Measurements from ENCODE around the gene PSME4. TPM values are rescaled to one million over a fixed set of nuclear protein-coding genes. Genes with fewer than 3 reads are reported as not detected.
"Not testable (repeated sequence)": the region's sequence is repeated elsewhere in the genome, so short reads cannot be mapped to it uniquely, and the experiment has no call there.

PSME4 gene
- total and polyA plus RNA-seq, 10 of the 15 experiments (the other 5 are each of a cell fraction or from before 2014, with no cell fraction given): 11.1 to 56.2 (median 32.1) TPM

- CTCF ChIA-PET: interaction anchor here (1.3 kb wide), 1 partner anchor 36 kb away, joined by 4 read pairs; no protein-coding TSS in a partner anchor
- RAD21 ChIA-PET (ENCODE audit: unreplicated experiment): interaction anchor here (0.6 to 0.7 kb wide), 2 partner anchors 61 to 176 kb away, joined by 3 to 5 read pairs; no protein-coding TSS in a partner anchor
- Histone ChIP-seq H3K27me3 (replicated peaks in 1 of 2; ENCODE audit: control insufficient read depth in 2 of 2, insufficient read depth in 2 of 2, low read length in 1 of 2) (no peaks in the 10 kb centered on the region), H3K9me3 (replicated peaks; ENCODE audit: control insufficient read depth, insufficient read depth, low read length) (no peaks in the 10 kb centered on the region), H3K9ac (ENCODE audit: control insufficient read depth, insufficient read depth, low read length) (no peak overlapping the region), H3K4me2 (ENCODE audit: control insufficient read depth, insufficient read depth) (no peak overlapping the region), H3K4me3 (no peak overlapping the region), H4K20me1 (ENCODE audit: control insufficient read depth, insufficient read depth) (no peaks in the 10 kb centered on the region), H3K79me2 (ENCODE audit: control insufficient read depth, insufficient read depth, low read length) (no peaks in the 10 kb centered on the region), H2AFZ (ENCODE audit: control insufficient read depth, low read depth, low read length) (no peak overlapping the region), H3K36me3 (ENCODE audit: control insufficient read depth in 2 of 2, insufficient read depth in 2 of 2, low read length in 1 of 2) (peaks cover 5 to 13% of the 10 kb centered on the region in 2 experiments), H3K4me1 (ENCODE audit: control insufficient read depth, insufficient read depth, low read length) (no peaks in the 10 kb centered on the region), H3K27ac (ENCODE audit: control insufficient read depth, insufficient read depth) (no peak overlapping the region)
- 96% methylated on average over 4 of the region's 8 CpGs for WGBS (ENCODE audit: insufficient coverage, insufficient replicate concordance, low lambda C conversion rate, missing lambda C conversion rate)
- POLR2A ChIA-PET: interaction anchor here (0.6 kb wide), 2 partner anchors 20 to 35 kb away, joined by 3 read pairs; no protein-coding TSS in a partner anchor
- intact Hi-C loops (cut with micrococcal nuclease; ENCODE audit: unreplicated experiment): no loop called here
- no TSS peak for BruUV-seq (replicated peaks)
- in situ Hi-C loops (cut with MboI): no loop called here
- SMC1A ChIA-PET (ENCODE audit: uncharacterized antibody, unreplicated experiment): interaction anchor here (0.5 to 3.2 kb wide), 6 partner anchors 8 to 1030 kb away, joined by 3 to 13 read pairs (median 4); no protein-coding TSS in a partner anchor
- DNase-seq (ENCODE audit: low read depth, low spot score) (no peak), ATAC-seq (no peak; the same call in 2 of the 3 replicates), FAIRE-seq (no peak)
- TF ChIP-seq HDGF (IDR thresholded peaks at IDR 0.05) (no peak), BMI1 (IDR thresholded peaks at IDR 0.05; ENCODE audit: borderline replicate concordance) (no peak), CBX5 (IDR thresholded peaks at IDR 0.05; ENCODE audit: low read depth) (no peak), IKZF2 (IDR thresholded peaks at IDR 0.05) (no peak), RUNX3 (IDR thresholded peaks at IDR 0.05; ENCODE audit: low read length) (no peak), MEF2B (IDR thresholded peaks at IDR 0.05; ENCODE audit: partially characterized antibody, poor library complexity, severe bottlenecking) (no peak), ATF7 (IDR thresholded peaks at IDR 0.05; ENCODE audit: low read depth) (no peak), SIX5 (IDR thresholded peaks at IDR 0.05; ENCODE audit: low read depth, low read length, severe bottlenecking) (no peak)
- TF ChIP-seq, protein P1, sequence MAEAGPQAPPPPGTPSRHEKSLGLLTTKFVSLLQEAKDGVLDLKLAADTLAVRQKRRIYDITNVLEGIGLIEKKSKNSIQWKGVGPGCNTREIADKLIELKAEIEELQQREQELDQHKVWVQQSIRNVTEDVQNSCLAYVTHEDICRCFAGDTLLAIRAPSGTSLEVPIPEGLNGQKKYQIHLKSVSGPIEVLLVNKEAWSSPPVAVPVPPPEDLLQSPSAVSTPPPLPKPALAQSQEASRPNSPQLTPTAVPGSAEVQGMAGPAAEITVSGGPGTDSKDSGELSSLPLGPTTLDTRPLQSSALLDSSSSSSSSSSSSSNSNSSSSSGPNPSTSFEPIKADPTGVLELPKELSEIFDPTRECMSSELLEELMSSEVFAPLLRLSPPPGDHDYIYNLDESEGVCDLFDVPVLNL (IDR thresholded peaks at IDR 0.05; ENCODE audit: low read depth, low read length): no peak
- TF ChIP-seq, protein P2, sequence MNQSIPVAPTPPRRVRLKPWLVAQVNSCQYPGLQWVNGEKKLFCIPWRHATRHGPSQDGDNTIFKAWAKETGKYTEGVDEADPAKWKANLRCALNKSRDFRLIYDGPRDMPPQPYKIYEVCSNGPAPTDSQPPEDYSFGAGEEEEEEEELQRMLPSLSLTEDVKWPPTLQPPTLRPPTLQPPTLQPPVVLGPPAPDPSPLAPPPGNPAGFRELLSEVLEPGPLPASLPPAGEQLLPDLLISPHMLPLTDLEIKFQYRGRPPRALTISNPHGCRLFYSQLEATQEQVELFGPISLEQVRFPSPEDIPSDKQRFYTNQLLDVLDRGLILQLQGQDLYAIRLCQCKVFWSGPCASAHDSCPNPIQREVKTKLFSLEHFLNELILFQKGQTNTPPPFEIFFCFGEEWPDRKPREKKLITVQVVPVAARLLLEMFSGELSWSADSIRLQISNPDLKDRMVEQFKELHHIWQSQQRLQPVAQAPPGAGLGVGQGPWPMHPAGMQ (IDR thresholded peaks at IDR 0.05; ENCODE audit: borderline replicate concordance): no peak
Measured at GRCh38 chr2:53933329-53933728, 37.5 kb downstream of the PSME4 start.

- FAIRE-seq; H2AFZ ChIP-seq (ENCODE audit: control insufficient read depth, low read depth, low read length); RAD21 ChIA-PET (ENCODE audit: unreplicated experiment); intact Hi-C loops (cut with micrococcal nuclease; ENCODE audit: unreplicated experiment); DNase-seq (ENCODE audit: low read depth, low spot score); H3K9ac ChIP-seq (ENCODE audit: control insufficient read depth, insufficient read depth, low read length); in situ Hi-C loops (cut with MboI); H4K20me1 ChIP-seq (ENCODE audit: control insufficient read depth, insufficient read depth); H3K79me2 ChIP-seq (ENCODE audit: control insufficient read depth, insufficient read depth, low read length); H3K27ac ChIP-seq (ENCODE audit: control insufficient read depth, insufficient read depth); ATAC-seq; H3K4me1 ChIP-seq (ENCODE audit: control insufficient read depth, insufficient read depth, low read length); H3K4me3 ChIP-seq; POLR2A ChIA-PET; H3K9me3 ChIP-seq (replicated peaks; ENCODE audit: control insufficient read depth, insufficient read depth, low read length); H3K27me3 ChIP-seq (replicated peaks in 1 of 2; ENCODE audit: control insufficient read depth in 2 of 2, insufficient read depth in 2 of 2, low read length in 1 of 2); BruUV-seq (replicated peaks); H3K4me2 ChIP-seq (ENCODE audit: control insufficient read depth, insufficient read depth): not testable (repeated sequence)
- WGBS (ENCODE audit: insufficient coverage, insufficient replicate concordance, low lambda C conversion rate, missing lambda C conversion rate): 98% methylated on average over 8 of the region's 8 CpGs
- ChIA-PET SMC1A (ENCODE audit: uncharacterized antibody, unreplicated experiment) (interaction anchor here (1.0 kb wide), 1 partner anchor 127 kb away, joined by 3 read pairs; no protein-coding TSS in a partner anchor), CTCF (interaction anchor here (1.7 kb wide), 1 partner anchor 13 kb away, joined by 5 read pairs; no protein-coding TSS in a partner anchor)
- peaks cover 5 to 18% of the 10 kb centered on the region in 2 experiments for H3K36me3 ChIP-seq (ENCODE audit: control insufficient read depth in 2 of 2, insufficient read depth in 2 of 2, low read length in 1 of 2)
Measured at GRCh38 chr2:53926321-53926720, 44.5 kb downstream of the PSME4 start.

Data from GM12878 (cell line).